Stimulated activated CD4-positive, alpha-beta T cell treated with anti-CD3 and anti-CD28 coated beads, TNF-alpha, amount 100 ng/mL, for 1 hour (primary cell): ENCODE measurements around the gene TERB2.
"Not testable (repeated sequence)": the region's sequence is repeated elsewhere in the genome, so short reads cannot be mapped to it uniquely, and the experiment has no call there.

Experiments used
- DNase-seq, 3 donors: peaks; one replicate each; pipeline ENCODE4 v3.0.0-alpha.2; 2020; ENCODE audit warnings: low read depth in 3 of 3, low spot score in 1 of 3

Gene TERB2, protein sequence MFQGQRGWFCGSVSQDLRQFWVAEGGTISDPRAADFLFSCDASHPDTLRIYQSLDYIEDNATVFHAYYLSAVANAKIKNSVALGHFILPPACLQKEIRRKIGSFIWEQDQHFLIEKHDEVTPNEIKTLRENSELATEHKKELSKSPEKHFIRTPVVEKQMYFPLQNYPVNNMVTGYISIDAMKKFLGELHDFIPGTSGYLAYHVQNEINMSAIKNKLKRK

DNA sequence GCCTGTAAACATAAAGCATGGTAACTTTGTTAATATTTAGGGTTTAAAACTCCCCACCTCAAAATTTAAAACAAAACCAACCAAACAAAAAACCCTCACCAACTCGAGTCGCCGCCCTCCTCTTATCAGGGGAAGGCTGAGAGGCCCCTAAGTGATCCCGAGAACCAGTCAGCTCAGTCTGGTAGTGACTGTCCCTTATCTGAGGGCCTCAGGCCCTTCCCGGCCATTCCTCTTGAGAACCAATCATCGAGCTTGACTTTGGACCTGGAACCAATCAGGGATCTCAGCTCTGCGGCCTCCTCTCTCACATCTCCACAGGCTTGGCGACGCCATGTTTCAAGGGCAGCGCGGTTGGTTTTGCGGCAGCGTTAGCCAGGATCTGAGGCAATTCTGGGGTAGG lies at the start of gene TERB2:
TERB2 (plus strand) TSS at position 300 of the 400 bp plus-strand sequence; CDS start at position 332, 32 bp downstream.
- no peak for DNase-seq

DNA sequence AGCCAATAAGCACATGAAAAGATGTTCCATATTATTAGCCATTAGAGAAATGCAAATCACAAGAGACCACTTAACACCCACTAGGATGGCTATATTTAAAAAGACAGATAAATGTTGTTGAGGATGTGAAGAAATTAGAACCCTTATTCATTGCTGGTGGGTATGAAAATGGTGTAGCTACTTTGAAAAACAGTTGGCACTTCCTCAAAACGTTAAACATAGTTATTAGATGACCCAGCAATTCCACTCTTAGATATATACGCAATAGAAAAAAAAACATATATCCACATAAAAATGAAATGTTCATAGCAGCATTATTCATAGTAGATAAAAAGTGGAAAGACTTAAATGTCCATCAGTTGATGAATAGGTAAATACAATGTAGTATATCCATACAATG lies 47.1 kb upstream of the TERB2 start:
- no peak for DNase-seq

DNA sequence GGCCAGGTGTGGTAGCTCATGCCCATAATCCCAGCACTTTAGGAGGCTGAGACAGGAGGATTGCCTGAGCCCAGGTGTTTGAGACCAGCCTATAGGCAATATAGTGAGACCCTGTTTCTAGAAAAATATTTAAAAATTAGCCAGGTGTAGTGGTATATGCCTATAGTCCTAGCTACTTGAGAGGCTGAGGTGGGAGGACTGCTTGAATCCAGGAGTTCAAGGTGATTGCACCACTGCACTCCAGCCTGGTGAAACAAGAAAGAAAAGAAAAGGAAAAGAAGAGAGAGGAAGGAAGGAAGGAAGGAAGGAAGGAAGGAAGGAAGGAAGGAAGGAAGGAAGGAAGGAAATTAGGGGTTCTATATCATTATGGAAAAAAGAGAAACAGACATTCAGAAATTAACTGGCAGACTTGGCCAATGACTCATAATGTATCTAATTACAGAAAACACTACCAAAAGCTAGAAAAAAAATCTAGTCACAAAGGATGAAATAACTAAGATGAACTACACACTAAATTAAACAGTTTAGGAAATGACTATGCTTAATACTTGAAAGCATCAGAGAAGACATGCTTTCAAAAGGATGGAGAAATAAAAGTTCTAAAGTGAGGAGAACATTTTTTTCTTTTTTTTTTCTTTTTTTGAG lies 45.4 kb upstream of the TERB2 start:
- no peak for DNase-seq

DNA sequence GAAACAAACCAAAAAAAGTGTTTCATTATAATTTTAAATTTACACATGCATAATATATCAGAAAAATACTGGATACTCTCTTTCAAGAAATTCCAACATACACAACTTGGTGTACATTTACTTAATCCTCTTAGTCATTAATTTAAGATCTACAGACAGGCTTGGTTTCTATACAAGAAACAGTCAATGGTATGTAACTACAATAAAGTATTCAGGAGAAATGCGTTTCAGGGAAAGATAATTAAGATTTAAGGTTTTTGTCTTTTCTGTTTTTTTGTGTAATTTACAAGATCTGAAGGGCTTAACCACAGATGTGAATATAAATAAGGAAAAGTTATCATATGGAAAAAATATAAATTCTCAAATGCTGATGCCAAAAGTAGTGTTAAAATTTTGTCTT lies 44.3 kb upstream of the TERB2 start:
- DNase-seq, result not testable (repeated sequence)

DNA sequence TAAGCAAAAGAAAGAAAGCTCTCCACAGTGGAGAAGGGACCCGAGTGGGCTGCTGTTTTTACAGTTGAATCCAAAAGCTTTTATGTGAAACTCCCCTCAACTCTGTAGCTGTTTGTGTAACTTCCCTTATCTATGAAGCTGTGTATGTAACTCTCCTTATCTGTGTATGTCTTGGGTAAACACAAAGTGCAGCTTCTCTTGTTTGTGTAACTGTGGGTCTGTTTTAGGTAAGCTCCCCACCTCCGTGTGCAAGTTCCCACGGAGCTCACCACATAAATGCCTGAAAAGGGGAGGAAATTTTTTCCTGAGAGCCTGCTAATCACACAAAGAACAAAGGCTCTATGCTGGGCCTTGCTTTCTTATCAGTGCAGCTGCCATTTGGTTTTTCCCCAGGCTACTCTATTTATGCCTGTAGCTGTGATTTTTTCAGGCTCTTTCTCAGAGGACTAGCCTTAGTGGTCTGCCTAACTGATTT lies 43.5 kb upstream of the TERB2 start:
- not testable (repeated sequence) for DNase-seq

DNA sequence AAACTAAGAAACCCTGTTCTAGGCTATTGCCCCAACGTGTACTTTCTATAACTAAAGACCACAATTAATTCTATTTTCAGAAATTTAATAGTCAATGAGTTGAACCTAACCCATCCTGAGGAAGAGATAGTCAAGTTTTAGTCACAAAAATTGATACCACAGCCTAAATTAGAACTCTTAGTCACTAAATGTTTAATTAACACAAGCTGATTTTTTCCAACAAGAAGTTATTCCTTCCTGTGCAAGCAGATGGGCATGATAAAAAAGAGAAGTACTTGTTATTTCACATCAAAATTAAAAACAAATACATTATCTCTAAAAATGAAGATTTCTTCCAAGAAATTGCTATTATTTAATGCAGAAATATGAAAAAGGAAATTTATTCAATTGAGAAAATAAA lies 38.4 kb upstream of the TERB2 start:
- DNase-seq, result no peak

DNA sequence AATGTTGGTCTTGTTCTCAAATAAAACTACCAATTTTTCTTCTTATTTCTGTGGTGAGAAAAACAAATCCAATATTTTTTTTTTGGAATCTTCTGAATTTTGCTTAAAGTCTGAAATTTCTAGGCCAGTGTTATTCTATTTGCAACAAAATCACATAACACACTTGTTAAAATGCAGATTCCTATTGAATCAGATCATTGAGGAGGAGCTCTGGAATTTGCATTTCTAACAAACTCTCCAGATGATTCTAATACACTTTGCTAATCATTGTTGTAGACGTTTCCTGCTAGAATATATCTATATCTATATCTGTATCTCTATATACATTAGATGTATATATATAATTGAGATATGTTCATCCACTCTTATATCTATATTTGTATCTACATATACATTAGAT lies 27.8 kb upstream of the TERB2 start:
- not testable (repeated sequence) for DNase-seq

DNA sequence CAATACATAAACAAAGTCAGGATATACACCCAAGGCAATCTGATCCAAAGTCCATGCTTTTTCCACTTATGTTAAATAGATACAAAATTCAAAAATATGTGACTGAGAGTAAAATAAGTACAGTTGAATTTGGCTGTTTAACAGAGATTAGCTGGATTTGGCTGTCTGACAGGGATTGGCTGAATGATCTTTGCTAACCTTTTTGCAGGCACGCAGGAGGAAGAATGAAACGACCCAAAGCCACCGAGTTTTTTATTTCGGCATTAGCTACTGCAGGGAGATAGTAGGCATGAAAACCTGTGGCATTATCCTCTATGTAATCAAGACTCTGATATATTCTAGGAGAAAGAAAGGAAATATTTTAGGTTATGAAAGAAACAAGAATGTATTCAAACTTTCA lies 26.2 kb upstream of the TERB2 start:
- not testable (repeated sequence) for DNase-seq

DNA sequence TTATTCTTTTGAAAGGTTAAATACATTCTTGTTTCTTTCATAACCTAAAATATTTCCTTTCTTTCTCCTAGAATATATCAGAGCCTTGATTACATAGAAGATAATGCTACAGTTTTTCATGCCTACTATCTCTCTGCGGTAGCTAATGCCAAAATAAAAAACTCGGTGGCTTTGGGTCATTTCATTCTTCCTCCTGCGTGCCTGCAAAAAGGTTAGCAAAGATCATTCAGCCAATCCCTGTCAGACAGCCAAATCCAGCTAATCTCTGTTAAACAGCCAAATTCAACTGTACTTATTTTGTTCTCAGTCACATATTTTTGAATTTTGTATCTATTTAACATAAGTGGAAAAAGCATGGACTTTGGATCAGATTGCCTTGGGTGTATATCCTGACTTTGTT lies 1.8 kb downstream of the TERB2 start:
- DNase-seq, result not testable (repeated sequence)

DNA sequence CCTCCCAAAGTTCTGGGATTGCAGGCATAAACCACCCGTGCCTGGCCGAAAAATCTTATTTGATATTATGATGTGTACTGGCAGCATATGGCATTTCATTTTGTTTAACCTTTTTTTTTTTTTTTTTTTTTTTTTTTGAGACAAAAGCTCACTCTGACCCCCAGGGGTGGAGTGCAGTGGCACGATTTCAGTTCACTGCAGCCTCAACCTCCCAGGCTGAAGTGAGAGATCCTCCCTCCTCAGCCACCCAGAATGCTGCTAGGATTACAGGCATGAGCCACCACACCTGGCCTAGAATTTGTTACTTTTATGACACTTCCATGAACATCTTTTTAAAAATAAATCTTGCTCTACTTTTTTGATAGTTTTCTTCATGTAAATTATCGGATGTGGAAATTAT lies 12.0 kb downstream of the TERB2 start:
- no peak for DNase-seq

DNA sequence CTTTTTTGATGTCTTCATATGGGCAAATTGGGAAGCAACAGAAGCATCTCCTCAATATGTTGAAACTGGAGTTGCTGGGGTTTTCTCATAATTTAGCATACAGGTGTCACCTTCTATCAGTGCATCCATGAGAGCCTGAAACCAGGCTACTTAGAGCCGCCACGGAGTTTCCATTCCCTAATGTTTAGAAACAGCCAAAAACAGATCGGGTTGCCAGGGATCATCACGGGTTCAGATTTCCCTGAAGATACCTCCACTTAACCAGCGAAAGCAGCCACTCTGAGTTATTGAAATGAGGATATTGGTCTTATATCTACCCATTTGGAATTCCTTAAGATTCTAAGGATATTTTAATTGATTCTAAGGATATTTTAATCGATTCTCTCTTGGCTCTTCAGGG lies 14.5 kb downstream of the TERB2 start:
- no peak for DNase-seq

DNA sequence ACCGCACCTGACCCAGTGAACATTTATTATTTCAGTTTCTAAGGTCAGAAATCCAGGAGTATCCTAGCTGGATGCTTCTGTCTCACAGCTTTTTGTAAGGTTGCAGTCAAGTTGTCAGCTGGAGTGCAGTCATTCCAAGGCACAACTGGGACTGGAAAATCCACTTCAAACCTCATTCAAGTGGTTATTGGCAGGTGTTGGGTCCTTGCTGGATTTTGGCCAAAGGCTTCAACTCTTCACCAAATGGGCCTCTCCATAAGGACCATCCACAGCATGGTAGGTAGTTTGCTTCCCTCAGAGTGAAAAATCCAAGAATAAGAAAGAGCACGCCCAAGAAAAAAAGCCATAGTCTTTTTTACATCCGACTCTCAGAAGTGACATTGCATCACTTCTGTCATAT lies 19.7 kb downstream of the TERB2 start:
- not testable (repeated sequence) for DNase-seq

DNA sequence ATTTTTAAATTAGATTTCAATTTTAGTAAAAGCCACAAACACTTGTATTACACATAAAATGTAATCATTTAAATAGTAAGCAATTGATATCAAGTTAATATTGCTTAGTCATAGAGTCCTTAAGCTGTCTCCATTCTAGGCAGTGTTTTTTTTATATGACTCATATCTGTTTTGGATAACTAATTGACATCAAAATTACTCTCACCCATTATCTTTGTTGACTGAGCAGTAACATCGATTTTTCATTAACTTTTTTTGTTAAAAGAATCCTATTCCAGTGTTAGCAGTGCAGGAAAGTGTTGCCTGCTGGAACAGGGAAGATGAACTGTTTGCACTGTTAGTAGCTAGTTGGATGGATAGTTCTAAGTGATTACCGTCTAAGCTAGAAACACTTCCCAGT lies 21.3 kb downstream of the TERB2 start:
- DNase-seq, result not testable (repeated sequence)

DNA sequence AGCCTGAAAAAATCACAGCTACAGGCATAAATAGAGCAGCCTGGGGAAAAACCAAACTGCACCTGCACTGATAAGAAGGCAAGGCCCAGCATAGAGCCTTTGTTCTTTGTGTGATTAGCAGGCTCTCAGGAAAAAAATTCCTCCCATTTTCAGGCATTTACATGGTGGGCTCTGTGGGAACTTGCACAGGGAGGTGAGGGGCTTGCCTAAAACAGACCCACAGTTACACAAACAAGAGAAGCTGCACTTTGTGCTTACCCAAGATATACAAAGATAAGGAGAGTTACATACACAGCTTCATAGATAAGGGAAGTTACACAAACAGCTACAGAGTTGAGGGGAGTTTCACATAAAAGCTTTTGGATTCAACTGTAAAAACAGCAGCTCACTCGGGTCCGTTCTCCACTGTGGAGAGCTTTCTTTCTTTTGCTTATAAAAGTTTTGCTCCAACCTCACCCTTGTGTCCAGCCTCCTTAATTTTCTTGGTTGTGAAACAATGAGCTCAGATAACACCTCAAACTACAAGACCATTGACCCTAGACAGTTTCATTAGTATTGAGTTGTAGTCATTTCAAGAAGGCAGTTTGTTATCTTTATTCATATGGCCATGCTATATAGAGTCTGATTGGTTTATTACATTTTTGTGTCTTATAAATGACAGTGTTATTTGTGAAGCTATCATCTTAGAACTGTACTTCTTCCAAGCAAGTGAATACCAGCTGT lies 23.3 kb downstream of the TERB2 start:
- not testable (repeated sequence) for DNase-seq

DNA sequence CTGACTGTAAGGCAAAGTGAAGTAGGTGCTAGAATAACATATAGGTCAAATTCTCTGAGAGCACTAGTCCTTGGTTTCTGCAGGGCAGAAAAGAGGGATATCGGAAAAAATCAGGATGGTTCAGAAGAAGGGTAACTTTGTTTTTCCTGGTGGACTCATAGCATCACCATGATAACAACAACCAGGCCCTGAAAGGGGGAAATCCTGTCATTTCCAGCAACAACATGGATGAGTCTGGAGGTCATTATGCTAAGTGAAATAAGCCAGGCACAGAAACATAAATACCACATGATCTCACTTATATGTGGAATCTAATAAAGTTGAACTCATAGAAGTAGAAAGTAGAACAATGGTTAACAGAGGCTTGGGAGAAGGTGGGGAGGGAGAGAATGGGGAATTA lies 27.7 kb downstream of the TERB2 start:
- not testable (repeated sequence) for DNase-seq

DNA sequence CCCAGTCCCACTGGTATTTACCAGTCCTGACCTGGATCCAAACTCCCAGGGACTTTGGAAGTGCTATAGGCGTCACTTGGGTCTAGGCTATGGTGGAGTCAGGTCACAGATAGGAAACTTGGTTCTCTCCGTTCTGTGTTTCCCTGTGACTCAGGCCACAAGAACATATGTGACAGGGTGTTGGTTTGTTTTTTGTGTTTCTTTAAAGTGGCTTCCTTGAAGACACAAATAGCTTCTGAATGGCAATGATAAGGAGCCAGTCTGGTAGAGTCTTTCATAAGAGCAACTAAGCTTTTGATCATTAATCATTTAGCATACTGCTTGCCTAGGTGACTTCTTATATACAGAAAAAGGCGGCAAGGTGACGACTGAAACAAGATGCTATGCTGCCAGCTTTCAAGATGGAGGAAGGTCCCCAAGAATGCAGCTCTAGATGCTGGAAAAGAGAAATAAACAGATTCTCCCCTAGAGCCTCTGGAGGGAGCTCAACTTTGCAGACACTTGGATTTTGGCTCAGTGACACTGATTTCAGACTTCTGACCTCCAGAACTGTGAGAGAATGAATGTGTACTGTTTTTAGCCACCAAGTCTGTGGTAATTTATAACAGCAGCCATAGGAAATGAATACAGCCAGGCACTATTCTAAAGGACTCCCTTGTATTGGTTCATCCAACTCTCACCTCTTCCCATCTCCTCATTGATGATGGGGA lies 30.0 kb downstream of the TERB2 start:
- DNase-seq, result not testable (repeated sequence)

DNA sequence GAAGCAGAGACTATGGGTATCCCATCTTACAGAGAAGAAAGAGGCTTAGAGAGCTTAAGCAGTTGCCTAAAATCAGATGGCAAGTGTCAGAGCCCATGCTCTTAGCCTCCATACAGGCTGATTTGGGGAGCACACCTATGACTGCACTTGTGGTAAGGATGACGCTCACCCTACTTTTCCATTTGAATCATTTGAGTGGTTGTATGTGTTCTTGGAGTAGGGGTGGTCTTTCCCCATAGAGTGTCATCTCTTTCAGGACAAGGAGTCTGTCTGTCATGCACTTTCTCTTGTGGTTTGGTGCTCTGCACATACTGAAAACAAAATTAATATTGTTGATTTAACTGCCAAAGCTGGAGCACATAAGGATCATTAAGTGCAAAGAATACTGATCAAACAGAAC lies 31.2 kb downstream of the TERB2 start:
- not testable (repeated sequence) for DNase-seq

DNA sequence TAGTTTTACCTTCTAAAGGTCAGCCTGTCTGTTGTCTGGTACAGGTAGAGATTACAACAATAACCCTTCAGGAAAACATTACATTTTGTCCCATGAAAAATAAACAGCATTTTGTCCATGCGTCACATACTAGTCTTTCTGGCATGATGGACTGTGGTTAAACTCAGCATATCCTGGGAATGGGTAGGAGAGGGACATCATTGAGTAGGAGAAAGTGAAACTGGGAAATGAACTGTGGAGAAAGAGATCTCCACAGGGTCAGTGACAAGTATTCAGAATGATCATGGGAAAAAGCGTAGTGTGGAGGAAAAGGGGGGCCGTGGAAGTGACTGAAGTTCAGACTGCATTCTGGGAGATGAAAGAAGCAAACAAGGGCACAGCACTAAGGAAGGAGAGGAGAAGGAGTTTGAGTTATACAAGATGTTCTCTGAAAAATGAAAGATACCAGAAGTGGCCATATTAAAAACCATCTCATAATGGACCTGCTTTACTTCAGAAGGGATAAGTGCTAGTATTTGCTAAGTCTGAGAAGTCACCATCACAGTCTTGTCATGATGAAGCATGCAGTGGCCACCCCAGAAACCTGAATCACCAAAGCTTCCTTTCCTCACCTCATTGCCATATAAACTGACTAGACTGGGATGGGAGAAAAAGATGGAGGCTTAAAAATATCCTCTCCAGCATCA lies 31.8 kb downstream of the TERB2 start:
- not testable (repeated sequence) for DNase-seq

DNA sequence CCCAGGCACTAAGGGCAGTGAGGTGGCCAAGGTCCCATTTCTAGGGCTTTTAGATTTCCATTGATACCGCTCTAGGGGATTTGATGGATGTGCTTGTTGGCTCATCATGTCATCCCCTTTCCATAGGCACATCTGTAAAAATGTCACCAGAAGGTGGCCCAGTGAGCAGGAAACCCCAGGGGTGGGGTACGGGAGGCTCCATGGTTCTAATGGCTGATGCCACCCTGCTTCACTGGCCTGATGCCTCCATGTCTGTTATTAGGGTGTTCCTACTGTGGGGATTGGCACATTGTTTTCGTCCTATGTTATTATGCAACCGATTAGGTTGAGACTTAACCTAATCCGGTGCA lies 32.4 kb downstream of the TERB2 start:
- not testable (repeated sequence) for DNase-seq

DNA sequence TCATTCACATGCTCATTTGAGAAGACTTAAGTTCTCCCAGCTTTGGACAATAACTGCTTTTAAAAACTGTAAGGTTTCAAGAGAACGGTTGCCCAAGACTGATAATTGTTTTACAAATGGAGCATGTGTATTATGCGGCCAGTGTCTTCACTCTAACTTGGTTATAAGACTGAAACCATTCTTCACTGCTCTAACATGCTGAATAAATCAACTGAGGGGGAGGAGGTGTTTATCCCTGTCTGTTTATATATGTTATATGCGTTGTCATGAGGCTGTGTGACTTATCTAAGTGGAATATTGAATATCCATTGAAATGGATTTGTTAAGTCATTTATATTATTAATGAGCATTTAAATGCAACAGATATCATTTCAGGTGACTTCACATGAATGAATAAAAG lies 41.1 kb downstream of the TERB2 start:
- DNase-seq, result not testable (repeated sequence)

DNA sequence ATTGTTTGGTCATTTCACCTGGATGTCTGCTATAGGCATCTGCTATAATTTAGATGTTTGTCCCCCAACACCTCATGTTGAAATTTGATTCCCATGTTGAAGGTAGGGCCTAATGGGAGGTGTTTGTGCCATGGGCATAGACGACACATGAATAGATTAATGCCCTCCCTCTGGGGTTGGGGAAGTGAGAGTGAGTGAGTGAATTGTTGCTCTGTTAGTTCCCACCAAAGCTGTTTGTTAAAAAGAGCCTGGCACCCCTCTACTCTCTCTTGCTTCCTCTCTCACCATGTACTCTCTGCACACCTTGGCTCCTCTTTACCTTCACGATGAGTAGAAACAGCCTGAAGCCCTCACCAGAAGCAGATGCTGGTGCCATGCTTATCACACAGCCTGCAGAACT lies 42.6 kb downstream of the TERB2 start:
- no peak for DNase-seq
